Measurements from ENCODE around the gene PIGU. TPM values are rescaled to one million over a fixed set of nuclear protein-coding genes. Genes with fewer than 3 reads are reported as not detected.
A peak's percentile ranks its signal among the peaks of the same experiment; 100 is the strongest.

The PIGU gene
- total and polyA plus RNA-seq, 2 of the 13 experiments (the other 11 are each of a cell fraction or from before 2014, with no cell fraction given), result 45.5 to 231 TPM

GRCh38 chr20:34522969-34523871 lies 153.7 kb downstream of the PIGU start (continued):
- TF ChIP-seq, protein P1, sequence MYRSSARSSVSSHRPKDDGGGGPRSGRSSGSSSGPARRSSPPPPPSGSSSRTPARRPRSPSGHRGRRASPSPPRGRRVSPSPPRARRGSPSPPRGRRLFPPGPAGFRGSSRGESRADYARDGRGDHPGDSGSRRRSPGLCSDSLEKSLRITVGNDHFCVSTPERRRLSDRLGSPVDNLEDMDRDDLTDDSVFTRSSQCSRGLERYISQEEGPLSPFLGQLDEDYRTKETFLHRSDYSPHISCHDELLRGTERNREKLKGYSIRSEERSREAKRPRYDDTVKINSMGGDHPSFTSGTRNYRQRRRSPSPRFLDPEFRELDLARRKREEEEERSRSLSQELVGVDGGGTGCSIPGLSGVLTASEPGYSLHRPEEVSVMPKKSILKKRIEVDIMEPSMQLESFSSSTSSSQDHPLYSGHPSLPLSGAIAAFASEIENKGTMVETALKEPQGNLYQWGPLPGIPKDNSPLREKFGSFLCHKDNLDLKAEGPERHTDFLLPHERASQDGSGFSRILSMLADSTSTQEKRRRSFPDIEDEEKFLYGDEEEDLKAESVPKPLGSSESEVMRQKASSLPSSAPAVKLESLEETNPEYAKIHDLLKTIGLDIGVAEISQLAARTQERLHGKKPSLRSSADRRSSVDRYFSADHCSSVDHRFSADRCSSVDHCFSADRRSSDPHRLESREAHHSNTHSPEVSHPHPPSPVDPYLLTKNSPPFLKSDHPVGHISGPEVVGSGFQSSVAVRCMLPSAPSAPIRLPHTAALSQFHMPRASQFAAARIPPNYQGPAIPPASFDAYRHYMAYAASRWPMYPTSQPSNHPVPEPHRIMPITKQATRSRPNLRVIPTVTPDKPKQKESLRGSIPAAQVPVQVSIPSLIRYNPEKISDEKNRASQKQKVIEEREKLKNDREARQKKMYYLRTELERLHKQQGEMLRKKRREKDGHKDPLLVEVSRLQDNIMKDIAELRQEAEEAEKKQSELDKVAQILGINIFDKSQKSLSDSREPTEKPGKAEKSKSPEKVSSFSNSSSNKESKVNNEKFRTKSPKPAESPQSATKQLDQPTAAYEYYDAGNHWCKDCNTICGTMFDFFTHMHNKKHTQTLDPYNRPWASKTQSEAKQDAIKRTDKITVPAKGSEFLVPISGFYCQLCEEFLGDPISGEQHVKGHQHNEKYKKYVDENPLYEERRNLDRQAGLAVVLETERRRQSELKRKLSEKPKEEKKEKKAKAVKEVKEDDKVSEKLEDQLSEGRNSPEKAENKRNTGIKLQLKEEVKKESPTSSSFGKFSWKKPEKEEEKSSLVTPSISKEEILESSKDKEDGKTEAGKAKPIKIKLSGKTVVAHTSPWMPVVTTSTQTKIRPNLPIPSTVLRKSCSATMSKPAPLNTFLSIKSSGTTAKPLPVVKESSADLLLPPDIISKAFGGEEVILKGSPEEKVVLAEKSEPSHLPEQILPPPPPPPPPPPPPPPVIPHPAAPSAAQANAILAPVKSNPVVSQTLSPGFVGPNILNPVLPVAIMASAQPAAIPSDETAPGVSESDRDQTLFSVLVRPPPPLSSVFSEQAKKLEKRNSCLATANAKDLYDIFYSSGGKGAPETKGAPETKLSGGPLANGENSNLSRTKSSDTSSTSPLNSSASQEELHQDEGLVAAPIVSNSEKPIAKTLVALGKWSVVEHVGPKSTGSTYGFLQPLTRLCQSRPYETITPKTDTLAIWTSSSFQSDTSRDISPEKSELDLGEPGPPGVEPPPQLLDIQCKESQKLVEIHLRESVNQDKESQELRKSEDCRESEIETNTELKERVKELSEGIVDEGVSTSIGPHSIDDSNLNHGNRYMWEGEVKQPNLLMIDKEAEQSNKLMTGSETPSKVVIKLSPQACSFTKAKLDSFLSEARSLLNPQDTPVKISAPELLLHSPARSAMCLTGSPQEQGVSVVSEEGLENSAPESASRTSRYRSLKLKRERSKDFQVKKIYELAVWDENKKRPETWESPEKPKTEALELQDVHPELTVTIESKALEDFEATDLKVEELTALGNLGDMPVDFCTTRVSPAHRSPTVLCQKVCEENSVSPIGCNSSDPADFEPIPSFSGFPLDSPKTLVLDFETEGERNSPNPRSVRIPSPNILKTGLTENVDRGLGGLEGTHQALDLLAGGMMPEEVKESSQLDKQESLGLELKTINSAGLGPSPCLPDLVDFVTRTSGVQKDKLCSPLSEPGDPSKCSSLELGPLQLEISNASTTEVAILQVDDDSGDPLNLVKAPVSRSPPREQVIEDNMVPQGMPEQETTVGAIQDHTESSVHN (CRISPR knock-in tag; IDR thresholded peaks at IDR 0.05), result 0 out of 2 replicates have a peak, but pooled peaks have one; percentile 0
- no peak; the same call in 1 of the 2 replicates for TF ChIP-seq ZSCAN22 (CRISPR knock-in tag; IDR thresholded peaks at IDR 0.05)
- peak; percentile 87 for TF ChIP-seq ZNF687 (CRISPR knock-in tag; IDR thresholded peaks at IDR 0.05)
- TF ChIP-seq IRF2 (CRISPR knock-in tag; IDR thresholded peaks at IDR 0.05), result peak; percentile 52; the same call in 1 of the 2 replicates
- no peak for TF ChIP-seq ZNF546 (CRISPR knock-in tag; conservative IDR thresholded peaks at IDR 0.05)
- TF ChIP-seq, protein P2, sequence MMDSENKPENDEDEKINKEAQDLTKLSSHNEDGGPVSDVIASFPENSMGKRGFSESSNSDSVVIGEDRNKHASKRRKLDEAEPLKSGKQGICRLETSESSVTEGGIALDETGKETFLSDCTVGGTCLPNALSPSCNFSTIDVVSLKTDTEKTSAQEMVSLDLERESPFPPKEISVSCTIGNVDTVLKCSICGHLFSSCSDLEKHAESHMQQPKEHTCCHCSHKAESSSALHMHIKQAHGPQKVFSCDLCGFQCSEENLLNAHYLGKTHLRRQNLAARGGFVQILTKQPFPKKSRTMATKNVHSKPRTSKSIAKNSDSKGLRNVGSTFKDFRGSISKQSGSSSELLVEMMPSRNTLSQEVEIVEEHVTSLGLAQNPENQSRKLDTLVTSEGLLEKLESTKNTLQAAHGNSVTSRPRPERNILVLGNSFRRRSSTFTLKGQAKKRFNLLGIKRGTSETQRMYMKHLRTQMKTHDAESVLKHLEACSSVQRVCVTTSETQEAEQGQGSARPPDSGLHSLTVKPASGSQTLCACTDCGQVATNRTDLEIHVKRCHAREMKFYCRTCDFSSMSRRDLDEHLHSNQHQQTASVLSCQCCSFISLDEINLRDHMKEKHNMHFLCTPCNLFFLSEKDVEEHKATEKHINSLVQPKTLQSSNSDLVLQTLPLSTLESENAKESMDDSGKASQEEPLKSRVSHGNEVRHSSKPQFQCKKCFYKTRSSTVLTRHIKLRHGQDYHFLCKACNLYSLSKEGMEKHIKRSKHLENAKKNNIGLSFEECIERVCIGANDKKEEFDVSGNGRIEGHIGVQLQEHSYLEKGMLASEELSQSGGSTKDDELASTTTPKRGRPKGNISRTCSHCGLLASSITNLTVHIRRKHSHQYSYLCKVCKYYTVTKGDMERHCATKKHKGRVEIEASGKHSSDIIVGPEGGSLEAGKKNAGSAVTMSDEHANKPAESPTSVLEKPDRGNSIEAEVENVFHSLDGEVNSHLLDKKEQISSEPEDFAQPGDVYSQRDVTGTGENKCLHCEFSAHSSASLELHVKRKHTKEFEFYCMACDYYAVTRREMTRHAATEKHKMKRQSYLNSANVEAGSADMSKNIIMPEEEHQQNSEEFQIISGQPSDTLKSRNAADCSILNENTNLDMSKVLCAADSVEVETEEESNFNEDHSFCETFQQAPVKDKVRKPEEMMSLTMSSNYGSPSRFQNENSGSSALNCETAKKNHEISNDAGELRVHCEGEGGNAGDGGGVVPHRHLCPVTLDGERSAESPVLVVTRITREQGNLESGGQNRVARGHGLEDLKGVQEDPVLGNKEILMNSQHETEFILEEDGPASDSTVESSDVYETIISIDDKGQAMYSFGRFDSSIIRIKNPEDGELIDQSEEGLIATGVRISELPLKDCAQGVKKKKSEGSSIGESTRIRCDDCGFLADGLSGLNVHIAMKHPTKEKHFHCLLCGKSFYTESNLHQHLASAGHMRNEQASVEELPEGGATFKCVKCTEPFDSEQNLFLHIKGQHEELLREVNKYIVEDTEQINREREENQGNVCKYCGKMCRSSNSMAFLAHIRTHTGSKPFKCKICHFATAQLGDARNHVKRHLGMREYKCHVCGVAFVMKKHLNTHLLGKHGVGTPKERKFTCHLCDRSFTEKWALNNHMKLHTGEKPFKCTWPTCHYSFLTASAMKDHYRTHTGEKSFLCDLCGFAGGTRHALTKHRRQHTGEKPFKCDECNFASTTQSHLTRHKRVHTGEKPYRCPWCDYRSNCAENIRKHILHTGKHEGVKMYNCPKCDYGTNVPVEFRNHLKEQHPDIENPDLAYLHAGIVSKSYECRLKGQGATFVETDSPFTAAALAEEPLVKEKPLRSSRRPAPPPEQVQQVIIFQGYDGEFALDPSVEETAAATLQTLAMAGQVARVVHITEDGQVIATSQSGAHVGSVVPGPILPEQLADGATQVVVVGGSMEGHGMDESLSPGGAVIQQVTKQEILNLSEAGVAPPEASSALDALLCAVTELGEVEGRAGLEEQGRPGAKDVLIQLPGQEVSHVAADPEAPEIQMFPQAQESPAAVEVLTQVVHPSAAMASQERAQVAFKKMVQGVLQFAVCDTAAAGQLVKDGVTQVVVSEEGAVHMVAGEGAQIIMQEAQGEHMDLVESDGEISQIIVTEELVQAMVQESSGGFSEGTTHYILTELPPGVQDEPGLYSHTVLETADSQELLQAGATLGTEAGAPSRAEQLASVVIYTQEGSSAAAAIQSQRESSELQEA (CRISPR knock-in tag; IDR thresholded peaks at IDR 0.05; ENCODE audit: not compliant biosample characterization), result no peak
